ENCODE data around the gene VPS52. TPM values are rescaled to one million over a fixed set of nuclear protein-coding genes. Genes with fewer than 3 reads are reported as not detected.

The VPS52 gene
- total and polyA plus RNA-seq, 9 of the 15 experiments (the other 6 are each of a cell fraction or from before 2014, with no cell fraction given) = 24.4 to 103 (median 40.2) TPM

- no peak for TF ChIP-seq ZNF282 (CRISPR knock-in tag; IDR thresholded peaks at IDR 0.05)
- TF ChIP-seq E2F5 (CRISPR knock-in tag; IDR thresholded peaks at IDR 0.05) = no peak
- no peak for TF ChIP-seq XRCC3 (IDR thresholded peaks at IDR 0.05)
- no peak for TF ChIP-seq HDAC3 (IDR thresholded peaks at IDR 0.05; ENCODE audit: borderline replicate concordance, partially characterized antibody)
- peak; percentile 27; the same call in 1 of the 2 replicates for TF ChIP-seq CEBPG (CRISPR knock-in tag; IDR thresholded peaks at IDR 0.05)
- TF ChIP-seq CEBPG (tag; conservative IDR thresholded peaks at IDR 0.05 in 1 of 2, IDR thresholded peaks at IDR 0.05 in 1 of 2) = no peak
- no peak for TF ChIP-seq U2AF2 (optimal IDR thresholded peaks at IDR 0.05; ENCODE audit: low read depth, low read length)
- TF ChIP-seq SRSF3 (IDR thresholded peaks at IDR 0.05; ENCODE audit: insufficient read depth, low read length) = no peak
- no peak; the same call in none of the 2 replicates for TF ChIP-seq DPF2 (IDR thresholded peaks at IDR 0.05)
- no peak; the same call in 1 of the 2 replicates for TF ChIP-seq ELF2 (CRISPR knock-in tag; IDR thresholded peaks at IDR 0.05)
- no peak for TF ChIP-seq DIDO1 (tag; IDR thresholded peaks at IDR 0.05; ENCODE audit: low read depth)
- peak; percentile 89 for TF ChIP-seq L3MBTL2 (IDR thresholded peaks at IDR 0.05)
- TF ChIP-seq, protein P1, sequence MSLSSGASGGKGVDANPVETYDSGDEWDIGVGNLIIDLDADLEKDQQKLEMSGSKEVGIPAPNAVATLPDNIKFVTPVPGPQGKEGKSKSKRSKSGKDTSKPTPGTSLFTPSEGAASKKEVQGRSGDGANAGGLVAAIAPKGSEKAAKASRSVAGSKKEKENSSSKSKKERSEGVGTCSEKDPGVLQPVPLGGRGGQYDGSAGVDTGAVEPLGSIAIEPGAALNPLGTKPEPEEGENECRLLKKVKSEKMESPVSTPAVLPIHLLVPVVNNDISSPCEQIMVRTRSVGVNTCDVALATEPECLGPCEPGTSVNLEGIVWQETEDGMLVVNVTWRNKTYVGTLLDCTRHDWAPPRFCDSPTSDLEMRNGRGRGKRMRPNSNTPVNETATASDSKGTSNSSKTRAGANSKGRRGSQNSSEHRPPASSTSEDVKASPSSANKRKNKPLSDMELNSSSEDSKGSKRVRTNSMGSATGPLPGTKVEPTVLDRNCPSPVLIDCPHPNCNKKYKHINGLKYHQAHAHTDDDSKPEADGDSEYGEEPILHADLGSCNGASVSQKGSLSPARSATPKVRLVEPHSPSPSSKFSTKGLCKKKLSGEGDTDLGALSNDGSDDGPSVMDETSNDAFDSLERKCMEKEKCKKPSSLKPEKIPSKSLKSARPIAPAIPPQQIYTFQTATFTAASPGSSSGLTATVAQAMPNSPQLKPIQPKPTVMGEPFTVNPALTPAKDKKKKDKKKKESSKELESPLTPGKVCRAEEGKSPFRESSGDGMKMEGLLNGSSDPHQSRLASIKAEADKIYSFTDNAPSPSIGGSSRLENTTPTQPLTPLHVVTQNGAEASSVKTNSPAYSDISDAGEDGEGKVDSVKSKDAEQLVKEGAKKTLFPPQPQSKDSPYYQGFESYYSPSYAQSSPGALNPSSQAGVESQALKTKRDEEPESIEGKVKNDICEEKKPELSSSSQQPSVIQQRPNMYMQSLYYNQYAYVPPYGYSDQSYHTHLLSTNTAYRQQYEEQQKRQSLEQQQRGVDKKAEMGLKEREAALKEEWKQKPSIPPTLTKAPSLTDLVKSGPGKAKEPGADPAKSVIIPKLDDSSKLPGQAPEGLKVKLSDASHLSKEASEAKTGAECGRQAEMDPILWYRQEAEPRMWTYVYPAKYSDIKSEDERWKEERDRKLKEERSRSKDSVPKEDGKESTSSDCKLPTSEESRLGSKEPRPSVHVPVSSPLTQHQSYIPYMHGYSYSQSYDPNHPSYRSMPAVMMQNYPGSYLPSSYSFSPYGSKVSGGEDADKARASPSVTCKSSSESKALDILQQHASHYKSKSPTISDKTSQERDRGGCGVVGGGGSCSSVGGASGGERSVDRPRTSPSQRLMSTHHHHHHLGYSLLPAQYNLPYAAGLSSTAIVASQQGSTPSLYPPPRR (CRISPR knock-in tag; IDR thresholded peaks at IDR 0.05; ENCODE audit: borderline replicate concordance) = no peak; the same call in 1 of the 2 replicates
- no peak for TF ChIP-seq PCBP1 (IDR thresholded peaks at IDR 0.05; ENCODE audit: low read depth, low read length, poor library complexity, severe bottlenecking)
- no peak for TF ChIP-seq MIER1 (IDR thresholded peaks at IDR 0.05; ENCODE audit: low read depth)
- TF ChIP-seq, protein P2, sequence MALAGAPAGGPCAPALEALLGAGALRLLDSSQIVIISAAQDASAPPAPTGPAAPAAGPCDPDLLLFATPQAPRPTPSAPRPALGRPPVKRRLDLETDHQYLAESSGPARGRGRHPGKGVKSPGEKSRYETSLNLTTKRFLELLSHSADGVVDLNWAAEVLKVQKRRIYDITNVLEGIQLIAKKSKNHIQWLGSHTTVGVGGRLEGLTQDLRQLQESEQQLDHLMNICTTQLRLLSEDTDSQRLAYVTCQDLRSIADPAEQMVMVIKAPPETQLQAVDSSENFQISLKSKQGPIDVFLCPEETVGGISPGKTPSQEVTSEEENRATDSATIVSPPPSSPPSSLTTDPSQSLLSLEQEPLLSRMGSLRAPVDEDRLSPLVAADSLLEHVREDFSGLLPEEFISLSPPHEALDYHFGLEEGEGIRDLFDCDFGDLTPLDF (CRISPR knock-in tag; IDR thresholded peaks at IDR 0.05) = no peak
- TF ChIP-seq CTCFL (IDR thresholded peaks at IDR 0.05; ENCODE audit: borderline replicate concordance, insufficient read depth, low read depth, low read length, poor library complexity, severe bottlenecking) = peak; percentile 21
Observed at GRCh38 chr6:33248932-33249731, 22.5 kb downstream of the VPS52 start (continued).
